SH-SY5Y (cell line): ENCODE results near the gene AKIP1.

Experiments
- GATA2 ChIP-seq: IDR thresholded peaks from 2 replicates; pipeline ENCODE4 v1.6.1; 2011; ENCODE audit warnings: mild to moderate bottlenecking, low read depth, low read length
- GATA3 ChIP-seq: IDR thresholded peaks from 2 replicates; pipeline ENCODE4 v1.6.1; 2011; ENCODE audit warnings: low read depth, mild to moderate bottlenecking, low read length, moderate library complexity

DNA sequence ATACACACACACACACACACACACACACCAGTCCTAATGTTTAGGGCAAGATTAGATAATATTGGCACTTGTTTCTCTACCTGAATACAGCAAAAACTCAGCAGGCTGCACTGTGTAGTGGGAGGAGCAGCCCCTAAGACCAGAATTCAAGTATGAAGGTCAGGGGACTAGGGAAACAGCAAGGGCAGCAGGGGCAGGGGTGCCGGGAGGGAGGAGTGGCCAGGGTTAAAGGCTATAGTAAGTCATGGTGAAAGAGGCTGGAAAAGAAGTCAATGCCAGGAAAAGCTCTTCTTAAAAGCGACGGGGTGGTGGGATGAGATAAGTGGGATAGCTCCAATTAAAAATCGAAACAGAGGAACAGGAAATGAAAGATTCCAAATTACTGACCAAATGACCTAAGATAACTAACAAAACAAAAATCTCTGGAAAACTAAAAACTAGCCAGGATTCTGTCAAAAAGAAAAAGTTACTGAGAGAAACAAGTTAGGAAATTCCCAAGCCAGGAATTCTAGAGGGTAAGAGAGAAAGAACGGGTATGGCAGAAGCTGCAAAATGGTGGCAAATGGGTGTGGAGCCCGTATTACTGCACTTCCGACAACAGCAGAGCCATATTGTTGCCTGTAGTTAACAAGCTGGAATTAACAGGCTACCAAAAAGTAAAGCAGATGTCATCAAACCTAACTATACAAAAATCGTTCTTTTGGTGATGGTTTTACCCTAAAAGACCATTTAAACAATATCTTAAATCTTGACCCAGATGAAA is 30.5 kb downstream of the AKIP1 start:
- TF ChIP-seq GATA2 (no peak), GATA3 (no peak)
